B cell (primary cell): ENCODE data around the gene GIMAP1.

ENCODE experiments used
- CTCF ChIP-seq: fragments of 200-600 bp; IDR thresholded peaks from one replicate; pipeline ENCODE4 v1.8.0; 2022; ENCODE audit warnings: antibody characterized with exemption, mild to moderate bottlenecking
- EZH2 ChIP-seq: IDR thresholded peaks from 2 replicates; pipeline ENCODE4 v1.6.1; 2012; ENCODE audit warnings: borderline replicate concordance, low read depth, mild to moderate bottlenecking, moderate library complexity, low read length; ENCODE audit not compliant: insufficient read depth, poor library complexity, severe bottlenecking

- TF ChIP-seq CTCF (no peak), EZH2 (no peak)
Observed at GRCh38 chr7:150766334-150766709, 49.9 kb downstream of the GIMAP1 start.
